ENCODE data around the gene AVPR2. TPM values are rescaled to one million over a fixed set of nuclear protein-coding genes. Genes with fewer than 3 reads are reported as not detected.

AVPR2 gene
- total RNA-seq, 1 donor from 2014 or later: 3.3 TPM

GRCh38 chrX:153870288-153870690 lies 34.2 kb upstream of the AVPR2 start:
- intact Hi-C loops (cut with DNase I): no loop called here
- peak; percentile 63 for DNase-seq (ENCODE audit: low spot score)

DNA sequence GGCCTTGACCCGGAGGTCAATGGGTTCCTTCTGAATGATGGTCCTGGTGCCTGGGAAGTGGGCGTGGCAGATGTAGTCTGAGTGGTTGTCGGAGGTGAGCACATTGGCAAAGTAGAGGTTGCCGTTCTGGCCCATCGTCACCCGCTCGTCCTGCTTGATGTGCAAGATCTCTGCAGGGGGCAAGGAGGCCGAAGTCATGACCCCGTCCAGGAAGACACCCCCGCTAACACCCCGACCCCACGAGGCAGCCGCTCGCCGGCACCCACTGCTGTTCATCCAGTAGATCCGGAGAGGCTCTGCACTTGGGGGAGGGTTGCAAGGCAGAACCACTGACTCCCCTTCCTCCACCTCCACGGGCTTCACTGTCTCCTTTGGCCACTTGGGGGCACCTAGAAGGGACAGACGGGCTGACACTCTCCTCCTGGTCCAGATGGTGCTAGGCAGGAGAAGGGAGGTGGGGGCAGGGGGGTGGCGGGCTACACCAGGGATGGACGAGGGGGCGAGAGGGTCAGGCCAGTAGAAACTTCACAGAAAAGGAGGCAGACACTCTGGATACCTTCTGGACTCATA lies 33.6 kb upstream of the AVPR2 start:
- DNase-seq (ENCODE audit: low spot score): peak; percentile 61
- intact Hi-C loops (cut with DNase I): no loop called here

DNA sequence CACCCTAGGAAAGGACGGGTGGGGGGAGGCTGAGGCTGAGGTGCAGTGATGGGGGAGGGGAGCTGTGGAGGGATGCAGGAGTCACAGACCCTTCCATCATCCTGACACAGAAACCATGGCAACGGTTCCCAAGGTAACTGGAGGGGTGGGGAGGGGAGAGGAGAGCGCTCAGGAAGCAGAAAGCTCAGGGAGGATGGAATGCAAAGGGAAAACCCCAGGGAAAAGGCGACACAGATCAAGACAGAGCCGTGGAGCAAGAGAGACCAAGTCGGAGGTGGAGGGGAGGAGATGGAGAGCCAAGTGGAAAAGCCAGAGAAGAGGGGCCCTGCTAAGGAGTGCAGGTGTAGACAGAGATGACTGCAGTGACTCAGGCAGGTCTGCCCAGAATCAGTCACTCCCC lies 33.0 kb upstream of the AVPR2 start:
- DNase-seq (ENCODE audit: low spot score): no peak
- intact Hi-C loops (cut with DNase I): no loop called here

- intact Hi-C loops (cut with DNase I): no loop called here
Measured at GRCh38 chrX:153871946-153872878, 32.3 kb upstream of the AVPR2 start.

GRCh38 chrX:153873282-153874084 lies 31.0 kb upstream of the AVPR2 start:
- intact Hi-C loops (cut with DNase I): no loop called here

More at GRCh38 chrX:153871946-153872878, 32.3 kb upstream of the AVPR2 start:
- no peak for DNase-seq (ENCODE audit: low spot score)

GRCh38 chrX:153874085-153874365 lies 30.4 kb upstream of the AVPR2 start:
- DNase-seq (ENCODE audit: low spot score): no peak
- intact Hi-C loops (cut with DNase I): no loop called here

More at GRCh38 chrX:153873282-153874084, 31.0 kb upstream of the AVPR2 start:
- no peak for DNase-seq (ENCODE audit: low spot score)

DNA sequence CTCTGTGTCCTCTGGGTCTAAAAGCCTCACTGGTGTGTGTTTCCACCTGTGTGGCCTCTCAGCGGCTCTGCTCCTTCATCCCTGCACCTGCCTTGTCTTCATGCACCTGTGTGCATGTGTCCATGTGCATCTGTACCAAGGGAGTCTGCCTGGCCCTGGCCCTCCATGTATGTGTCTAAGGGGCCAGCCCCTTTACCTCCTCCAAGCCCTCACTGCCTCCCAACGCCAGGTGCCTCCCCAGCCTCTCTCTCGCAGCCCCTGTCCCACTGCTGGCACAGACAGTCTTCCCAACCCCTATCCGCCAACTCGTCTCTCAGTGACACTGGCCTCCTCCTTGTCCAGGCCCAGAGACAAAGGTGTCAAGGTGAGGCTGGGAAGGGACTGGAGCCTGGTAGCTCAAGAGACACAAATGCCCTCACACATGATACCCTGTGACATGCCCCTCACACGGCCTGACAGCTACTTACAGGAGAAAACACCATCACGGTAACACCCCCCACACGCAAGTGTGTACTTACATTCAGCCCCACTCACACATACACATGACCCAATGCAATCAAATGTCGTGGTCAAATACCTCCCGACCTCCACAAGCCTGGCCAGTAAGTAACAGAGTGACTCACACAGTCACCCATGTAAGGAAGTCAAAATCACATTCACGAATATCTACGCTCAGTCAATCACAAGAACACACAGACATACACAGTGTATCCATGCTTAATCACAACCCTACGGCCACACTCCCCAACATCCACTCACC lies 29.9 kb upstream of the AVPR2 start:
- intact Hi-C loops (cut with DNase I): no loop called here
- no peak for DNase-seq (ENCODE audit: low spot score)

DNA sequence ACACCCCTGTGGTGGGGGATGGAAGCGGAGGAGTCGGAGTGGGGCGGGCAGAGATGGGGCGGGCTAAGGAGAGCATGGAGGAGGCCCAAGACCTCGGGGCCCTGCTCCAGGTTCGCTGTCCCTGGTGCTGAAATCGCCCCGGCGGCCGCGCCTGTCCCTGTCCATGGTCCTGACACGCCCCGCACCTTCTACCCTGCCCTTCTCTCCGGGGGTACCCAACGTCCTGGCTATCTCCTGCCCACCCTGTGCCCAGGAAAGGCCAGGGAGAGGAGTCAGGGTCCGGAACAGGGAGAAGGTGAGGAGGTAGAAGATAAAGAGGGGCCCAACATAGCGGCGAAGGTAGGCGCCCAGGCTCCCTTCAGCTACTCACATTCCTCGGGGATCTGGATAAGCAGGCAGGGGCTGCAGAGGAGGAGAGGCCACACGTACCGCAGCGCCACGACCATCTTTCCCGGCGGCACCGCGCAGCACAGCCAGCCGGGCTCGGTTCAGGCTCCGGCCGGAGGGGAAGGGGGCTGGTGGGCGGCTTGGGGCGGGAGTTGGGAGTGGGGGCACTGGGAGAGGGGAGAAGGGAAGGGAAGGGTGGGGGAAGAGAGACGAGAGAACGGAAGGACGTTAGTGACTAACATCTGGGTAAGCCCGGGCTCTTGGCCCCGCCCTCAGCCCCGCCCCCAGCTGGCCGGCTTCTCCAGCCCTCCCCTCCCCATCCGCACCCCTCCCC lies 28.9 kb upstream of the AVPR2 start:
- intact Hi-C loops (cut with DNase I): no loop called here
- DNase-seq (ENCODE audit: low spot score): peak; percentile 82

DNA sequence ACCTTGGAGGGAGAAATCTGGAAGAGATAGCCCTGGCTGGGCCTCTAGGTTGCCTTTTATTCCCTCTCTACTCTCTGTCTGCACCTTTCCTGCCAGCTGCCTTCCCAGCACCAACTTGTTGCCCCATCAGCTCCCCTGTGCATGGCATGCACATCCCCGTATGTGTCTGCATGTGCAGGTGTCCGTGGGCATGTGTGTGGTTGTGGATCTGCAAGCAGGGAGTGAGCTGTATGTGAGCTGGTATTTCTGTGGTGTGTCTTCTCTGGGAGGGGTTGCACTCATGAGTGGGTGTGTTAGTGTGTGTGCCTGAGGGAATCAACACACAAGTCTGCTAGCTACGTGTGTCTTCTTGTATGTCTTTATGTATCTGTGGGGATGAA lies 28.4 kb upstream of the AVPR2 start:
- DNase-seq (ENCODE audit: low spot score): no peak
- intact Hi-C loops (cut with DNase I): no loop called here

GRCh38 chrX:153877571-153878261 lies 26.8 kb upstream of the AVPR2 start:
- DNase-seq (ENCODE audit: low spot score): no peak
- intact Hi-C loops (cut with DNase I): no loop called here

DNA sequence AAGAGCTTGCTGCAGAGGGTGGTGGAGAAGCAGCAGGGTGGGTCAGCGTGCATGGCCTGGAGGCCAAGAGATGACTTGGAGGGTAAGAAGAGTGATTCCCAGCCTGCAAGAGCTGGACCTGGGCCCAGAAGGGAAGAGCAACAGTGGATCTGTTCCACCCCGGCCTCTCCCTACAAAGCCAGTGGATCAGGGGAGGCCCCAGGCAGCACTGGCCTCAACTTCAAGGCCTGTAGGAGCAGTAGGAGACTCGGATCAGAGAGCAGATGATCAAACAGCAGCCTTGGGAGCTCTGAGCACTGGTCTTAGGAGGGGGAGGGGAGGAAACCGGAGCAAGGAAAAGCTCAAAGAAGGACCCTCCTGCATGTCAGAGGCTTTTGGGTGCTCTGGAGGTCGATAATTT lies 26.1 kb upstream of the AVPR2 start:
- DNase-seq (ENCODE audit: low spot score): no peak
- intact Hi-C loops (cut with DNase I): no loop called here

- no peak for DNase-seq (ENCODE audit: low spot score)
- intact Hi-C loops (cut with DNase I): no loop called here
Measured at GRCh38 chrX:153878969-153879653, 25.4 kb upstream of the AVPR2 start.

DNA sequence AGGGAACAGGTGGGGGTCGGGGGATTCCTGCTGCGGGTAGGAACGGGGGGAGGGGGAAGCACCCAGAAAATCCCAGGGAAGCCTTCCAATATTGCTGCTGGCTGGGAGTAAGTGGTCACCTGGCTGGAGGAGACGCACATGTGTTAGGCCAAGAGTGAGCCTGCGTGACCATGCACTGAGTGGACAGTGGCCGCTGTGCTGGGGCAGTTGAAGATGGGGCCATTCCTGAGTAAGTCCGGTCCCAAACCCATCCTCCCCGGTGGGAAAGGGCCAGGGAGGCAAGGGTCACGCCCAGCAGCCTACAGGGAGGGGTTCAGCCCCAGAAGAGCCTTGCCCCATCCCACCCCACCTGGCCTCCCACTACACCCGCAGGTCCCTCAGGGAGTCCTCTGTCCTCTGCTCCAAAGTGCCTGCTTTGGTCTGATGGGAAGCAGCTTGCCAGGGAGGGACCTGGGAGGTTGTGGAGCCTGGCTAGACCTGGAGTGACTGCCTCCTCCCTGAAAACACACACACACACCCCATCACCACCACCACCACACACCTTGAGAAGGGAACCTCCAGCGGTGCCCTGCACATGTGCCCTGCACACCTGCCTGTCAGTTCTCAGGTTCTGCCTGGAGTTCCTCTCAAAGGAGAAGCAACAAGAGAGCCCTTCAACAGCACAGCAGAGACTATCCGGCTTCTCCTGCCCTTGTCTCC lies 24.6 kb upstream of the AVPR2 start:
- intact Hi-C loops (cut with DNase I): no loop called here
- no peak for DNase-seq (ENCODE audit: low spot score)

DNA sequence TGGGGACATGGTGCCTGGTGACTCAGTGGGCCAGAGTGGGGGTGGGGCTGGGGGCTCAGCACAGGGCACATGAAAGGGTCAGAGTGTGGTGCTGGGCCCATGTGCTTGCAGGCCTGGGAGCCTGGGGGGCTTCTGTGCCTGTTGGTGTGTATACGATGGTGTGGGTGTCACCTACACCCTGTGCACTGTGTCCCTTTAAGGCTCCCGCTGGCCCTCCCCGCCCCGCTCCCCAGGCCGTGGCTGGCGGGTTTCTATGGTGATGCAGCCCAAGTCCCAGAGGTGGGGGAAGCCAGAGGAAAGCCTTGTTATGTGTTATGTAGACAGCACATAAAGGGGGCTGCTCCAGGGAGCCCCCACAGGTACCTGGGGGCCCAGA lies 24.0 kb upstream of the AVPR2 start:
- intact Hi-C loops (cut with DNase I): no loop called here
- no peak for DNase-seq (ENCODE audit: low spot score)

GRCh38 chrX:153881281-153881680 lies 23.2 kb upstream of the AVPR2 start:
- no peak for DNase-seq (ENCODE audit: low spot score)
- intact Hi-C loops (cut with DNase I): no loop called here

GRCh38 chrX:153882086-153882498 lies 22.4 kb upstream of the AVPR2 start:
- intact Hi-C loops (cut with DNase I): no loop called here
- no peak for DNase-seq (ENCODE audit: low spot score)

GRCh38 chrX:153882557-153882956 lies 21.9 kb upstream of the AVPR2 start:
- intact Hi-C loops (cut with DNase I): no loop called here
- no peak for DNase-seq (ENCODE audit: low spot score)
